Glomerular endothelial cell (primary cell): ENCODE measurements around the gene ATF1. TPM values are rescaled to one million over a fixed set of nuclear protein-coding genes. Genes with fewer than 3 reads are reported as not detected.
"Not testable (repeated sequence)": the region's sequence is repeated elsewhere in the genome, so short reads cannot be mapped to it uniquely, and the experiment has no call there.

ENCODE experiments used
- DNase-seq: peaks from one replicate; pipeline ENCODE4 v3.0.0-alpha.2; 2011; ENCODE audit warnings: low read depth, low spot score; ENCODE audit errors: extremely low read depth
- total RNA-seq: library from RNA; depleted of rRNA; stranded (reverse); fragments of >200 nt; gene quantifications from 2 replicates; pipeline ENCODE4 v1.2.3, GENCODE V29; 2015

The ATF1 gene
- total RNA-seq, 1 donor from 2014 or later: 13.5 TPM

- DNase-seq: not testable (repeated sequence)
Observed at GRCh38 chr12:50855218-50855617, 91.3 kb downstream of the ATF1 start.

- not testable (repeated sequence) for DNase-seq
Observed at GRCh38 chr12:50855679-50856078, 91.8 kb downstream of the ATF1 start.

- no peak for DNase-seq
Observed at GRCh38 chr12:50859621-50860310, 95.9 kb downstream of the ATF1 start.

- no peak for DNase-seq
Observed at GRCh38 chr12:50862316-50862715, 98.4 kb downstream of the ATF1 start.

GRCh38 chr12:50865266-50865665, 101.4 kb downstream of the ATF1 start:
- DNase-seq: no peak

GRCh38 chr12:50868881-50869280, 105.0 kb downstream of the ATF1 start:
- DNase-seq: not testable (repeated sequence)

Other genes with a start within 250 kb of the ATF1 start
- not detected in 2 replicates for gene TMPRSS12, start 78.8 kb downstream of the ATF1 start, total RNA-seq
- not detected in 2 replicates for gene HIGD1C, start 188.4 kb downstream of the ATF1 start, total RNA-seq